Heart left ventricle (tissue), 16 donors: ENCODE measurements around the gene KLHL26. TPM values are rescaled to one million over a fixed set of nuclear protein-coding genes. Genes with fewer than 3 reads are reported as not detected.
A peak's percentile ranks its signal among the peaks of the same experiment; 100 is the strongest.

ENCODE experiments used
- ATAC-seq, 4 donors: fragments of 200-7000 bp; cut with Tn5 transposase; one replicate each; pipeline ENCODE4 v1.9.1; 2020 to 2022; ENCODE audit warnings: moderate library complexity in 4 of 4, mild to moderate bottlenecking in 3 of 4, moderate number of reproducible peaks in 1 of 4
- DNase-seq, 5 donors: peaks; one replicate each; pipeline ENCODE4 v3.0.0-alpha.2; 2020
- H3K27ac ChIP-seq, 12 donors: fragments of 200-600 bp; sonication (generic) in 4 of 12; one replicate each; pipeline versions ENCODE4 v1.5.0 to v1.8.0; 2016 to 2022; ENCODE audit warnings: mild to moderate bottlenecking in 2 of 12
- H3K27me3 ChIP-seq, 9 donors: fragments of 200-600 bp; sonication (generic) in 2 of 9; one replicate each; pipeline versions ENCODE4 v1.5.1 to v1.8.0; 2016 to 2022; ENCODE audit warnings: mild to moderate bottlenecking in 3 of 9
- H3K36me3 ChIP-seq, 9 donors: fragments of 200-600 bp; sonication (generic) in 2 of 9; one replicate each; pipeline versions ENCODE4 v1.5.0 to v1.8.0; 2018 to 2022; ENCODE audit warnings: mild to moderate bottlenecking in 2 of 9
- H3K4me1 ChIP-seq, 12 donors: fragments of 200-600 bp; sonication (generic) in 4 of 12; one replicate each; pipeline versions ENCODE4 v1.5.0 to v1.8.0; 2016 to 2022; ENCODE audit warnings: mild to moderate bottlenecking in 3 of 12
- H3K4me3 ChIP-seq, 12 donors: fragments of 200-600 bp; sonication (generic) in 4 of 12; one replicate each; pipeline versions ENCODE4 v1.5.0 to v1.8.0; 2017 to 2022; ENCODE audit warnings: mild to moderate bottlenecking in 9 of 12, moderate library complexity in 4 of 12
- H3K9me3 ChIP-seq, 12 donors: fragments of 200-600 bp; sonication (generic) in 4 of 12; one replicate each; pipeline versions ENCODE4 v1.5.0 to v1.8.0; 2016 to 2022; ENCODE audit warnings: mild to moderate bottlenecking in 1 of 12
- POLR2A ChIP-seq, 2 donors: fragments of 450-650 bp; IDR thresholded peaks; one replicate each; pipeline ENCODE4 v1.6.1; 2017; ENCODE audit warnings: antibody characterized with exemption in 2 of 2, mild to moderate bottlenecking in 2 of 2, moderate library complexity in 2 of 2
- WGBS, 4 donors: extraction: QIAGEN DNeasy Blood & Tissue Kit in 2 of 4; methylation state at CpG; one replicate each; pipeline versions ENCODE4 v1.1.5 to v1.1.7; 2013 to 2018; 5-methylcytosine and 5-hydroxymethylcytosine counted together
- intact Hi-C, 10 donors: fragments of 100-400 bp; cut with DNase I; formaldehyde crosslinking; loops; one replicate each; pipeline versions ENCODE4 v1.11.1 to v1.14.2; 2022
- polyA plus RNA-seq, 2 donors: library from polyadenylated mRNA; stranded (reverse); fragments of 200-250 nt; gene quantifications; one replicate each; pipeline ENCODE4 v1.2.3, GENCODE V29; 2013
- total RNA-seq, 9 donors: library from RNA; depleted of rRNA in 2 of 9; stranded (reverse); fragments of >200 nt in 2 of 9; fragmentation: NEBNext Ultra II Directional in 3 of 9; extraction: Animal tissue kit (Norgen Biotek cat#: 25700) in 3 of 9; gene quantifications; one replicate each; pipeline versions ENCODE4 v1.1.0 to v1.2.4, GENCODE V29; 2016 to 2023
- TF ChIP-seq, protein P1 (sequence below), 12 donors: fragments of 200-600 bp; sonication (generic) in 4 of 12; IDR thresholded peaks; one replicate each; pipeline versions ENCODE4 v1.5.0 to v1.8.0; 2018 to 2022; ENCODE audit warnings: antibody characterized with exemption in 12 of 12, mild to moderate bottlenecking in 5 of 12
- donor health status: ischemic (EF 13 %, LVEDD 7.1; RV severe dilation, severe dysfunction).
- donor health status: healthy with polysubstance abuse.
- donor health status: DM: no; HTN: yes; CAD: no.
- donor health status: DM: no; HTN: no; CAD: no.
- donor health status: ischemic (EF 25% LVEDD 6.9; RV normal size, moderate dysfunction).
- donor health status: ischemic (EF 25% LVEDD 5.7; RV mildly dilated, moderate dysfunction).
- donor health status: healthy.
- donor health status: DM: yes; HTN: yes; CAD: no.
- donor health status: ischemic (EF 35%, LVEDD 5.7; RV mildly dilated, moderate dysfunction).
- donor health status: nonischemic (EF 11% LVEDD 7.7; RV severe dilation, severe dysfunction).
- donor health status: DM: yes; HTN: yes; CAD: no.
- donor health status: PGD.
- donor health status: ischemic (EF 29% LVEDD 5.4; RV normal size, mild dysfunction).
- donor health status: nonischemic (EF 23%, LVEDD 6.1; RV moderate dilation, normal function).

KLHL26 gene
- total and polyA plus RNA-seq, 11 donors = 2.8 to 11.4 (median 5.8) TPM

DNA sequence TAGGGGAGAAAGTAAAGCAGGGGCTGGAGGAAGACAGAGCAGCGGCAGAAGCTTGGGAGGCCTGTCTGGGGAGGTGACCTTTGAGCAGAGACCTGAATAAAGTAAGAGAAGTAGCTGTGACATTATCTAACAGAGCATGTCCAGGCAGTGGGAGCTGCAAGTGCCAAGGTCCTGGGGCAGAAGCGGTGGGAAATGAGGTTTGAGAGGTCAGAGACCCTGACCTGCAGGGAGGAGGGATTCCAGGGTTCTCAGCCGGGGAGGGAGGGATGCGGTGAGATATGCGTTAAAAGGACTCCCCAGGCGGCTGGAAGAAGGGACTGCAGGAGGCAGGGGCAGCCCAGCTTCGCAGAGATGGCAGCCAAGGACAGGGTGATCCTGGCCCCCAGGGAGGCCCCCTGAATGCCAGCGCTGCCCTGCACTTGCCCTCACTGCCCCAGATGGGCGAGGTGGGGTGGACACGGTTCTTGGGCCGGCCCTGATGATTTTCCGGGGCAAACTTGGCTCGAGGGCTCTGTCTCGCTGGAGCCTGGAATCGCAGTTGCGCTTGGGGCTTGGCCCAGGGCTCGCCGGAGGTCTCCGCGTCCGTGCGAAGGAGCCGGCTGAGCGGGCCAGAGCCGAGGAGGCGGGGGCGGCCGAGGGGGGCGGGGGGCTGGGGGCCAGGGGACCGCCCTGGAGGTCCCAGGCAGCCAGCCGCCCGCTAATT is 33.4 kb upstream of the KLHL26 start:
- Histone ChIP-seq H3K4me3 (peak overlapping the region in 8 of 12 donors; percentile 2 to 51 (median 16)), H3K4me1 (peaks cover 0 to 43% (median 15%) of the 10 kb centered on the region in 12 donors), H3K27me3 (peaks cover 26 to 94% (median 71%) of the 10 kb centered on the region in 9 donors), H3K9me3 (no peaks in the 10 kb centered on the region), H3K36me3 (no peaks in the 10 kb centered on the region), H3K27ac (peak overlapping the region in 1 of 12 donors; percentile 12)
- ATAC-seq (peak in 3 of 4 donors; percentile 11 to 45 (median 23)), DNase-seq (no peak)
- 4 to 23% (median 9%) methylated on average over 7 to 32 of the region's 32 CpGs for WGBS, 4 donors
- no peak for TF ChIP-seq POLR2A (IDR thresholded peaks at IDR 0.05)
- TF ChIP-seq, protein P1, sequence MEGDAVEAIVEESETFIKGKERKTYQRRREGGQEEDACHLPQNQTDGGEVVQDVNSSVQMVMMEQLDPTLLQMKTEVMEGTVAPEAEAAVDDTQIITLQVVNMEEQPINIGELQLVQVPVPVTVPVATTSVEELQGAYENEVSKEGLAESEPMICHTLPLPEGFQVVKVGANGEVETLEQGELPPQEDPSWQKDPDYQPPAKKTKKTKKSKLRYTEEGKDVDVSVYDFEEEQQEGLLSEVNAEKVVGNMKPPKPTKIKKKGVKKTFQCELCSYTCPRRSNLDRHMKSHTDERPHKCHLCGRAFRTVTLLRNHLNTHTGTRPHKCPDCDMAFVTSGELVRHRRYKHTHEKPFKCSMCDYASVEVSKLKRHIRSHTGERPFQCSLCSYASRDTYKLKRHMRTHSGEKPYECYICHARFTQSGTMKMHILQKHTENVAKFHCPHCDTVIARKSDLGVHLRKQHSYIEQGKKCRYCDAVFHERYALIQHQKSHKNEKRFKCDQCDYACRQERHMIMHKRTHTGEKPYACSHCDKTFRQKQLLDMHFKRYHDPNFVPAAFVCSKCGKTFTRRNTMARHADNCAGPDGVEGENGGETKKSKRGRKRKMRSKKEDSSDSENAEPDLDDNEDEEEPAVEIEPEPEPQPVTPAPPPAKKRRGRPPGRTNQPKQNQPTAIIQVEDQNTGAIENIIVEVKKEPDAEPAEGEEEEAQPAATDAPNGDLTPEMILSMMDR (IDR thresholded peaks at IDR 0.05) = peak in 4 of 12 donors; percentile 10 to 25 (median 14)
- intact Hi-C loops = no loop called here

DNA sequence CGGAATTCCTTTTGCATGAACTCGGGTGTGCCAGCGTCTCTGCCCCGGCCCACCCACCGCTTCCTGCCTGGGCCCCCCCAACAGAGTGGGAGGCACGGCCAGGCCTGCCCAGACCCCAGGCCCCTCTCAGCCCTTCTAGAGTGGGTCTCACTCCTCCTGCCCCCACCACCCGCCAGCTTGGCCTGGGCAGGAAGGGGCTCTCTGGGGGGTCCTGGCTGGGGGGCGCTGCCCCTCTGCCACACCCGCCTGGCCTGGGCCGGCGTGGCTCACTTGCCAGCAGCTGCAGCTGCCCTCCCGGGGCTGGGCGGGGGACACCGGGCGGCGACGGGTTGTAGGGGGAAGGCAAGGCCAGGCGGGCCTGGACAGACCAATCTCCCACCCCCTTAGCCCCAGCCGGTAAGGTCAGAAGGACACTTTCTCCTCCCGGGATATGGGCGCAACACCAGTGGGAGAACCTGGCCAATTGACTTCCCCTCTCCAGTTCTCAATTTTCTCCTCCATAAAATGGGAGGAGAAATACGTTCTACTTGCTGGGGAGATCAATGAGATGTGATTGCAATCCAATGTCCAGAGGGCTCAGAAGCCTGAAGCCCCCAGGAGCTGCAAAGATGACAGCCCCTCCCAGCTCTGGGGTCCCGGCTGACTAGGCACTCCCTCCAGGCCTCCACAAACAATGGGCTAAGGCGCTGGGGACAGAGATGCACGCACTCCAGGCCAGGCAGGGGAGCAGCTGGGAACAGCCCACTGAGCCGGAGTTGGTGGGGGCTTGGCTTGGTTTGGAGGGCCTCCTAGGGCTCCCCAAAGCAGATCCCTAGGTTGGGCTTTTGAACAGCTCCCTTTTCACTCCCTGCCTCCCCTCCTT is 32.6 kb upstream of the KLHL26 start:
- Histone ChIP-seq H3K4me1 (peaks cover 0 to 43% (median 15%) of the 10 kb centered on the region in 12 donors), H3K27me3 (peaks cover 29 to 94% (median 71%) of the 10 kb centered on the region in 9 donors), H3K4me3 (peak overlapping the region in 9 of 12 donors; percentile 2 to 51 (median 14)), H3K36me3 (no peaks in the 10 kb centered on the region), H3K27ac (peak overlapping the region in 2 of 12 donors; percentile 12 to 13), H3K9me3 (no peaks in the 10 kb centered on the region)
- peak in 1 of 4 donors; percentile 17 for ATAC-seq
- DNase-seq = no peak
- intact Hi-C loops = no loop called here
- 11 to 53% (median 18%) methylated on average over 7 to 26 of the region's 26 CpGs for WGBS, 4 donors
- no peak for TF ChIP-seq POLR2A (IDR thresholded peaks at IDR 0.05)
- TF ChIP-seq, protein P1 (IDR thresholded peaks at IDR 0.05) = no peak

- no peak for TF ChIP-seq POLR2A (IDR thresholded peaks at IDR 0.05)
- TF ChIP-seq, protein P1 (IDR thresholded peaks at IDR 0.05) = no peak
- Histone ChIP-seq H3K4me1 (peaks cover 0 to 43% (median 15%) of the 10 kb centered on the region in 12 donors), H3K9me3 (no peaks in the 10 kb centered on the region), H3K4me3 (peak overlapping the region in 4 of 12 donors; percentile 3 to 51 (median 27)), H3K36me3 (no peaks in the 10 kb centered on the region), H3K27me3 (peaks cover 27 to 94% (median 71%) of the 10 kb centered on the region in 9 donors), H3K27ac (peak overlapping the region in 1 of 12 donors; percentile 15)
- 11 to 24% (median 17%) methylated on average over 10 of the region's 10 CpGs for WGBS, 4 donors
- intact Hi-C loops = no loop called here
- DNase-seq = no peak
- no peak for ATAC-seq
Observed at GRCh38 chr19:18604820-18605159, 32.0 kb upstream of the KLHL26 start.

- DNase-seq (no peak), ATAC-seq (no peak)
- H3K4me3 ChIP-seq = peak overlapping the region in 8 of 12 donors; percentile 7 to 51 (median 44)
- 7 to 16% (median 9%) methylated on average over 6 to 17 of the region's 17 CpGs for WGBS, 4 donors
- peaks cover 0 to 43% (median 15%) of the 10 kb centered on the region in 12 donors for H3K4me1 ChIP-seq
- no peaks in the 10 kb centered on the region for H3K9me3 ChIP-seq
- peak overlapping the region in 2 of 12 donors; percentile 13 to 15 for H3K27ac ChIP-seq
- H3K27me3 ChIP-seq = peaks cover 31 to 94% (median 71%) of the 10 kb centered on the region in 9 donors
- TF ChIP-seq POLR2A (IDR thresholded peaks at IDR 0.05) = no peak
- TF ChIP-seq, protein P1 (IDR thresholded peaks at IDR 0.05) = no peak
- intact Hi-C loops = no loop called here
- no peaks in the 10 kb centered on the region for H3K36me3 ChIP-seq
Observed at GRCh38 chr19:18605196-18605545, 31.7 kb upstream of the KLHL26 start.
